GM21515 (cell line): Measurements from ENCODE around the gene S100A14.

Experiments
- ATAC-seq: cut with Tn5 transposase; IDR thresholded peaks from one replicate; pipeline ENCODE4 v1.9.1; 2021; ENCODE audit not compliant: unreplicated experiment

S100A14 gene

GRCh38 chr1:153639280-153639679, 23.2 kb upstream of the S100A14 start:
- ATAC-seq, result no peak

- no peak for ATAC-seq
Measured at GRCh38 chr1:153638261-153638660, 22.1 kb upstream of the S100A14 start.

- no peak for ATAC-seq
Measured at GRCh38 chr1:153636312-153636711, 20.2 kb upstream of the S100A14 start.

DNA sequence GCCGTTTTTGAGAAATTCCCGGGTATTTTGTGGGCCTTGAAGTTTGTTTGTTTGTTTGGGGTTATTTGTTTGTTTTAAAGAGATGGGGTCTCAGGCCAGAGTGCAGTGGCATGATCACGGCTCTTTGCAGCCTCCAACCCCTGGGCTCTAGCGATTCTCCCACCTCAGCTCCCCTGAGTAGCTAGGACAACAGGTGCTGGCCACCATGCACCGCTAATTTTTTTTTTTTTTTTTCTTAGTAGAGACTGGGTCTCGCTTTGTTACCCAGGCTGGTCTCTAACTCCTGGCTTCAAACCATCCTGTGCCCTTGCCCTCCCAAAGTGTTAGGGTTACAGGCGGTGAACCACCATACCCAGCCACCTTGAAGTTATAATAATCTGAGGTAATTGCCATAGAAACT, 19.7 kb upstream of the S100A14 start:
- ATAC-seq, result no peak

GRCh38 chr1:153633754-153634665, 17.9 kb upstream of the S100A14 start, which contains the start of gene CHTOP:
CHTOP (plus strand) TSS chr1:153634066; CDS start chr1:153636589, 2,523 bp downstream.
- peak; percentile 89 for ATAC-seq

- ATAC-seq, result no peak
Measured at GRCh38 chr1:153633161-153633753, 17.1 kb upstream of the S100A14 start.

DNA sequence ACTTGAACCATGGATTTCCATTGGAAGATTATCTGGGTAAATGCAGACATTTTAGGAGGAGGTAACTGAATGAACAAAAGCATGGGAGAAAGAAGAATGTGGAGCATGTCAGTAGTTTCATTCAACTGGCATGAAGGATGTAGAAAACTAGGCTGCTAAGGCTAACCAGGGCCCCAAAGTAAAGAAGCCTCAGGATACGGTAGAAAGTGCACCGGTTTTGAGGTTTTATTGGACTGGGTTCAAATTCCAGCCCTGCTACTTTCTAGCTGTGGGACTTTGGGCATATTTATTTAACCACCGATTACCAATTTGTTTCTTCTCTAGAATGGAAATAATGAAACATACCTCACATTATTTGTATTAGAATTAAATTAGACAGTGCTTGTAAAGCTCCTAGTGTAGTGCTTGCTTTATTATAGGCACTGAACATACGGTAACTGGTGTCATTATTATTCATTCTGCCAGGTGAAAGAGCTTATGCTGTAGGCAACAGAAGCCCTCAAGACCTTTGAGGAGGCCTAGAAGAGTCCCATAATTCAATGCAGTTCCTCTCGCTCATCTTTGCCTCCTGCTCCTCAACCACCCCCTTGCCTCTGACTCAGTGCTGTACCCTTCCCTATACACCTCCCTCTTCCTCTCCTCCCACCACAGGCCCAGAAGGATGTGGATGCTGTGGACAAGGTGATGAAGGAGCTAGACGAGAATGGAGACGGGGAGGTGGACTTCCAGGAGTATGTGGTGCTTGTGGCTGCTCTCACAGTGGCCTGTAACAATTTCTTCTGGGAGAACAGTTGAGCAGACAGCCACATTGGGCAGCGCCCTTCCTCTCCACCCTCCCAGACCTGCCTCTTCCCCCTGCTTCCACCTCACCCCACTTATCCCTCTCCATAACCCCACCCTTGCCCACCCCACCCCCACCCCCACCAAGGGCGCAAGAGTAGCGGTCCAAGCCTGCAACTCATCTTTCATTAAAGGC, 15.2 kb upstream of the S100A14 start:
- ATAC-seq, result no peak

DNA sequence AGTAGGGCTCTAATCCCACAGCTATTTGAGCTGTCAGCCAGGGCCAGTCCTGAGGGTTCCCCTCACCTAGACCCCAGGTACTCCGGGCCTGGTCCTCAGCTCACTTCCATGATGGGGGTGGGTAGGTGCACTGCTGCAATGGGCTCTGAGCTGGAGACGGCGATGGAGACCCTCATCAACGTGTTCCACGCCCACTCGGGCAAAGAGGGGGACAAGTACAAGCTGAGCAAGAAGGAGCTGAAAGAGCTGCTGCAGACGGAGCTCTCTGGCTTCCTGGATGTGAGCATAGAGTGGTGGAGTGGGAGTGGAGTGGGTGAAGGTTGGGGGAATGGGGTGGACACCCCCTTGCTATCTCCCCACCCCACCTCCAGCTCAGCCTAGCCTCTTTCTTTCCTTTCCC, 14.3 kb upstream of the S100A14 start:
- ATAC-seq, result no peak

DNA sequence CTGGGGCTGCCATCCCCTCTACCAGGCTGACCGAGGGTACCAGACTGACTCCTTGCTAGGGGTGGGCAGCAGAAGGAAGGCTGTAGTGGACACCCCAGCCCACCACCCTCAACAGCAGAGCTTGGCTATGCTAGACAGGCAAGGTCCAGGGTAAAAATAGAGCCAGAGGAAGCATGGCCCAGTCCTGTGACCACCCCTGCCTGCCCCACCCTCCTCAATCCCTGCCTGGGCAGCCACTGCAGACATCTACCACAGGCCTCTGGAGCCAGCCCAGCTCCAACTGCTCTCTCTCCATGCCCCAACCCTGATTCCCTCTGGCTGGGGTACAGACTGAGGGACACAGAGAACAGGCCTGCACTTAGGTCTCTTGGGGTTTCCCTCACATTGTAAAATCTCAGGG, 13.8 kb upstream of the S100A14 start:
- no peak for ATAC-seq

DNA sequence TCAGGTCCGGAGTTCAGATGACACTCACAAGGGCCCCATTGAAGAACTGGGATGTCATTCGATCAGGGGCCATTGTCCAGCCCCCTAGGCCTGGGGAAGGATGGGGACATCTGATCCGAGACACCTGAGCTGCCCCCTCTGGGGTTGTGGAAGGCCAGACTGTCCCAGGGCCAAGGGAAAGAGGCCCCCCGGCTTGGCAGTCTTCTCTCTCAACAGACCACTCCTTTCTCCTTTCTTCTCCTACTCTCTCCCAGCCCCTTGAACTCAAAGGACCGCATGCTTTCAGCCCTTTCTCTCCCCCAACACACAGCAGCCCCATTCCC, 13.2 kb upstream of the S100A14 start:
- no peak for ATAC-seq

DNA sequence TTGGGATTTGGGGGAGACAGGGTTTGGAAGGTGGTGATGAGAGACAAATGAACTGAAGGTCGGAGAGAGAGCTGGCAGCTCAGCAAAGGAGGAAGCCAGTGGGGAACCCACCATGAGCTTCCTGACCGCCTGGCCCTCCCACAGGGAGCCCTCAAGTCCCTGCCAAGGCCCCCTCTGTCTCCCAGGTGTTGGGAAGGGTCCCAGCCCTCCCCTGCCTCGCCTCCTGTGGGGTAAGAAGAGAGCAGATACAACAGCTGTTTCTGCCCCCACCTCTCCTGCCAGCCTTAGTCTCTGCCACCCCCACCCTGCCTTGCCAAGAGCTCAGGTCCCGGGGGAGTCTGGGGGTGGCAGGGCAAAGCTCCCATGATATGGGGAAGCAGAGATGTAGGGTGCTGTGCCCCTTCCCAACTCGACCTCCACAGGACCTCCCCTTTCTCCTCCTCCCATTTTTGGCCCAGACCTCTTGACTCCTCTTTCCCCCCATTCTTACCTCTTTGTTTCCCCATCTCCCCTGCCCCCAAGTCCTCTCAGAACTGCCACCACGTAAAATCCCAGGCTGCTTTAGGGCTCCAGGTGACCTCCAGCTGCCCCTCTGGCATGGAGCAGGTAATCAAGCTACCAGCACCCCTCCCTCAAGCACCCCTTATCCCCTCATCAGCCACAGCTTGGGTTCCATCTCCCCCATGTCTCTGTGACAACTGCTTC, 12.7 kb upstream of the S100A14 start:
- no peak for ATAC-seq

GRCh38 chr1:153627715-153628626, 11.8 kb upstream of the S100A14 start, which contains the start of gene S100A1:
S100A1 (plus strand) TSS chr1:153628434; CDS start chr1:153630522, 2,088 bp downstream.
- ATAC-seq, result no peak

GRCh38 chr1:153626904-153627714, 11.0 kb upstream of the S100A14 start, which contains the start of gene S100A13:
S100A13 (minus strand) TSS chr1:153627505; CDS start chr1:153626472, 1,033 bp downstream.
- no peak for ATAC-seq

DNA sequence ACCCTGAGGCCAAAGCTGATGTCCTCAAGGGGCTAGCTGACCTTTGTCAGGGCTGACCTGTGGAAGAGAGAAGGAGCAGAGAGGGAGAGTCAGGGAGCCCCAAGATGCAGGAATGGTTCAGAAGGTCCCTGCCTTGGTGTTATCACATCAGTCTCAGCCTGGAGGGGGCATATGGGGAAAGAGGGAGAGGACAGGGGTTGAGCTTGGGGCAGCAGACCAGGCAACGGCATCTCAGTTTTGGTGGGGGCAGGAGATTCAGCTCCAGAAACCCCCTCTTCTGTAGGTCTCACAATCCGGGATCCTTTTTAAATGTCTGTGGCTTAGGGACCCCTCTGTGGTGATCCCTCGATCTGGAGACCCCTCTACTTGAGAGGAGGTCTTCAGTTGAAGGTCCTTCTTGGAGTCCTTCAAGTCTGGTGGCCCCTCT, 10.4 kb upstream of the S100A14 start:
- ATAC-seq, result no peak

- no peak for ATAC-seq
Measured at GRCh38 chr1:153624965-153625611, 9.0 kb upstream of the S100A14 start.

DNA sequence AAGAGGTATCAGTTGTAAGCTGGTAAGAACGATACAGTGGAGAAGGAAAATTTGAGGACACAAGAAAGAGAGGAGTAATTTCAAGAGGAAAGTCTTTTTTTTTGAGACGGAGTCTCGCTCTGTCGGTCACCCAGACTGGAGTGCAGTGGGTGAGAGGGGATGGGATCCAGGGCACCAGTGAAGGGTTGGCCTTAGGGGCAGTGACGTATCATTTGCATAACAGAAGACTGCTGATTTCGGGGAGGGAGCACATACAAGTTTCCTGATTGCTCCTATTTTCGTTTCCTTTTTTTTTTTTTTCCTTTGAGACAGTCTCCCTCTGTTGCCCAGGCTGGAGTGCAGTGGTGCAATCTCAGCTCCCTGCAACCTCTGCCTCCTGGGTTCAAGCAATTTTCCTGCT, 7.0 kb upstream of the S100A14 start:
- ATAC-seq, result no peak

DNA sequence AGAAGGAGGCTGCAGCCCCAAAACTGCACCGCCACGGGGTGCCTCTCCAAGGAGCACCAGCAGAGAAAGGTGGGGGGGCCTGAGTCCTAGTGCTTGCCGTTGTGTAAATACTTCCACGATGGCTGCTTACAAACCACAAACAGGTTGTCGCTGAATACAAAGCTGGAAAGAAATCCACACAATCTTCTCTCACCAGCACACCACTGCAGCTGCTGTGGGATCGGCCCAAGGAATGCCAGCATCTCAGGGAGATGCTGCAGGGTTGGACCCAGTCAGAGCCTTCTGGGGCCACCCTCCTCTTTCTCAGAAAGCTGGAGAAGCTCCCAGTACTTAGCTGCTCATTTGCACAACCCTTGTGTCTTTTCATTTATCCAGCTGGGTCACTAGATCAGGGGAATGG, 3.0 kb upstream of the S100A14 start:
- no peak for ATAC-seq

DNA sequence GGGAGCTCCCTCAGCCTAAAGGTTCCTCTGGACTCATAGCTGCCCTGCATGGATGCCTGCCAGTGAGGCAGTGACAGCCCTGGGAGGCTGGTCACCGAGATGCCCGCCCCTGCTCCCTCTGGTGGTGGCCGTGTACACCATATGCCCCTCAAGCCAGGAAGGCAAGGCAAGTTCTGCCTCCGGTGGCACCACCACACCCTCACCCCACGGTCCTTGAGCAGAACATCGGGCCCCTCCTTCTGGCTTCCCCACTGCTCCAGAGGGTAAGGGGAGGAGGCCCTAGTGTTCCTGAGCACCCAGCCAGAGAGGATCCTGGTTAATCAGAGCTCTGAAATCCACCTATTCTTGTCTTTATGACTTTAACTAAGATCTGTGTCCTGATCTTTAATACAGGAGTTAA, 1.5 kb upstream of the S100A14 start:
- no peak for ATAC-seq
